A549 treated with Mapracorat at 1 μM for 4 hours (cell line): ENCODE results near the gene VWA5B2. TPM values are rescaled to one million over a fixed set of nuclear protein-coding genes. Genes with fewer than 3 reads are reported as not detected.

Source experiments
- total RNA-seq: library from RNA; stranded (reverse); fragments of 200-300 nt; extraction: Qiagen RNA extraction; gene quantifications from 5 replicates; pipeline ENCODE4 v1.2.3, GENCODE V29; 2022

The VWA5B2 gene
- 0.21 to 0.60 TPM (median 0.34 TPM) in 5 replicates for total RNA-seq

DNA sequence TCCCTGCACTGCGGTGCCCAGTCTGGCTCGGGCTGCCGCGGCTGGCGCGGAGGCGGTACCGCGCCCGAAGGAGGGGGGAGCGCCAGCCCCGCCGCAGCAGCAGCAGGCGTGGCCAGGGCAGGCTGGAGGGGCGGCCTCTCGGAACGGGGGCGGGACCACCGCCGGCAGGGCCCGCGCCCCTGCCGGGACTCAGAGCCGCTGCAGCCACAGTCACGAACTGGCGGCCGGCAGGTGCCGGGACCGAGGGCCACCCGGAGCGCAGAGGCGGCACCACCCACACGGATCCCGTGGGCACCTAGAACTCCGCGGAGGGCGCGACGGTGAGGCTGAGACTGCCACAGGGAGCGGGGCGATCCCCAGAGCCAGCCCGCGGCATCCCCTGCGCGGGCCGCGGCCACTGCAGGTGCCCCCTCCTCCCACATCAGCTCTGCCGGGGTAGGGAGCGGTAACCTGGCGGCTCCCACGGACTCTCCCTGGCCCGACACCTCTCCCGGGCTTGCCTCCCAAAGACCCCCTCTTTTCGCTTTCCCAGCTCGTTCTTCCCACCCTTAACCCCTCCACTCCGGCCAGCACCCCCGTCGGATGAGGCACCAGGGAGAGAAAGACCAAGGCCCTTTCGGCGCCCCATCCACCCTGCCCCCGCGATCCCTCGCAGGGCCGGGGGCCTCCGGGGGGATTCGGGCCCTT, at the start of gene VWA5B2:
Gene VWA5B2, plus strand, starts transcription at position 192 of the 687 bp plus-strand sequence. CDS start 944 bp downstream, outside the sequence.

DNA sequence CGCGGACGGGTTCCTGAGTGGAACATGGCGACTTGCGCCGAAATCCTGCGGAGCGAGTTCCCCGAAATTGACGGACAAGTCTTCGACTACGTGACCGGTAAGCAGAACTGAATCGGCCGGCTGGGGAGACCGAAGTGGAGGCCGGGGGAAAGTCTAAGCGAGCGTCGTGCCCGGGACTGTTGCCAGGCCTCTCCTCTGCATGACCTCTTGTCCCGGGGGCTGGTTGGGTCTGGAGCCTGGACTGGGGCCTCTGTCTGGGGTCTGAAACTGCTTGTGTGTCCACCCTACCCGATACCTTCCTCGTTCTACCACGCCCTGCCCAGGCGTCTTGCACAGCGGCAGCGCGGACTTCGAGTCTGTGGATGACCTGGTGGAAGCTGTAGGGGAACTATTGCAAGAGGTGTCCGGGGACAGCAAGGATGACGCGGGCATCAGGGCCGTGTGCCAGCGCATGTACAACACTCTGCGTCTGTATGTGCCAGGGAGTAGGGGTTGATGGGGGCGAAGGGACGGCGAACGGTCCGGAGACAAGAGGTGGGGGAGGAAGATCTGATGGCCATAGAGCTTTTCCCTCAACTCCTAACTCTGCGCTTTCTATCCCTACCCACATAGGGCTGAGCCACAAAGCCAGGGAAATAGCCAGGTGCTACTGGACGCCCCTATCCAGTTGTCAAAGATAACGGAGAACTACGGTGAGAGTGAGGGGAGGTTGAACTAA, 43.0 kb upstream of the VWA5B2 start, which contains the start of gene ABCF3:
Gene ABCF3, plus strand, starts transcription at position 16 of the 718 bp plus-strand sequence. Its CDS starts 9 bp downstream, at position 25.

DNA sequence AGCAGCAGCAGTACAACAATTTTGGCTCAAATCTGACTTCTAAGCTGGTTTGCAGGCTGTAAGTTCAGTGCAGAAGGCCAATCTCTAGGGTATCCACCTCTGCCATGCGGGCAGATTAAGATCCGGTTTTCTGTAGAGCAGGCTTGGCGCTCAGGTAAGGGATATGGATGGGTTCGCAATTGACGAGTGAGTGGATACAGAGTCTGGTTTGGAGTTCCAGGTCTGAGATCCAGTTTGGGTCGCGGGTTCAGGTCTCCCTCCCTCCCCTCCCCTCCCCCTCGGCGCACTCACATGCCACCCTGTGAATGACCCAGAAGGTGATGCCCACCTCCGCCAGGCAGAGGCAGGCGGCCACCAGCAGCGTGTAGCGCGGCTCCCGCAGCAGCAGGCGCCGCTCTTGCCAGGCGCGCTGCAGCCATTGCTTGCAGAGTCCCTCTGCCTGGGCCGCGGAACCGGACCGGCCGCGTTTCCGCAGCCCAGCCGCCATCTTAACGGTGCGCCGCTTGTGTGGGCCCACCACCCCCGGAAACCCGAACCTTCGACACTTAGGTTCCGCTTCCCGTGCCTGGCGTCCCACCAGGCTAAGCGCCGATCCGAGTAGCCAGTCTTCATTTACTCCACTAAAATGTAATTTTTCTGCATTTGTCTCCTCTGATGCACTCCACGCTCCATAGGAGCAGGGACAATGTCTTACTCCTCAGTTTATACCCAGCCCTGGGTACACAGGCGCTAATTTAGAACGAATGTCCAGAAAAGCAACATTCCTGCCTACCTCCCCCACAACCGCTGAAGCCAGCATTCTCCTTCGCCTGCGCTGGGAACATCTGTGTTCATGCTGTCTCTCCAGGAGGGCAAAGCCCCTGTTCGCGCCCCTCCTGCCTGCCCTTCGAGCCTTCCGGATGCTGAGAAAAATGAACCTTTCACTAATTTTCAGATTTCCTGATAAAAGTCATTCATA, 19.3 kb downstream of the VWA5B2 start, which contains the start of gene ALG3:
Gene ALG3, minus strand, starts transcription at position 509 of the 958 bp plus-strand sequence. Its CDS starts 22 bp downstream, at position 487.

DNA sequence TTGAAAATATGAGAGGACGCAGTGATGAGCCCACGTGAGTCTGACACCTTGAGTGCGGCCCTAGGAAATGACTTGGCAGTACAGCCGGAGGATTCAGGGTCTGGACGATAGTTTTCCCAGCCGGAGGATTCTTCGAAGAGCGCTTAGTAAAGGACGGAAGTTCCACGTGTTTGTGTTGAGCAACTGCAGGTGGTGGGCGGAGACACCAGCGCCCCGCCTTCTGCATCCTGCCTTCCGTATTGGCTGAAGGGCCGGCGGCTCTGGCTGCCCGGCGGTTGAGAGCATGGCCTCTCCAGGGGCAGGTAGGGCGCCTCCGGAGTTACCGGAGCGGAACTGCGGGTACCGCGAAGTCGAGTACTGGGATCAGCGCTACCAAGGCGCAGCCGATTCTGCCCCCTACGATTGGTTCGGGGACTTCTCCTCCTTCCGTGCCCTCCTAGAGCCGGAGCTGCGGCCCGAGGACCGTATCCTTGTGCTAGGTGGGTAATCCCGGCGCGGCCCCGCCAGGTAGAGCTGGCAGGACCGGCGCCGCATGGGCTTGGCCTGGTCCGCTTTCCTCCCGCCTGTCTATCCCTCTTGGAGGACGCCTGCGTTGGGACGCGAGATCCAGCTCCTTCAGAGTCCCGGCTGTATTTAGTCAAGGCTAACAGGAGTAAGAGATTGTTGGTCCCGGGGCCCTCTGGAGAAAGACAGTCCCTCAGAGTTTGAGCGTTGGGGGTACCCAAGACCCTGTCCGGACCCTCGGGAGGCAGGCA, 20.2 kb downstream of the VWA5B2 start, which contains the start of gene EEF1AKMT4:
Gene EEF1AKMT4, plus strand, starts transcription at position 261 of the 755 bp plus-strand sequence. Its CDS starts 23 bp downstream, at position 284.

DNA sequence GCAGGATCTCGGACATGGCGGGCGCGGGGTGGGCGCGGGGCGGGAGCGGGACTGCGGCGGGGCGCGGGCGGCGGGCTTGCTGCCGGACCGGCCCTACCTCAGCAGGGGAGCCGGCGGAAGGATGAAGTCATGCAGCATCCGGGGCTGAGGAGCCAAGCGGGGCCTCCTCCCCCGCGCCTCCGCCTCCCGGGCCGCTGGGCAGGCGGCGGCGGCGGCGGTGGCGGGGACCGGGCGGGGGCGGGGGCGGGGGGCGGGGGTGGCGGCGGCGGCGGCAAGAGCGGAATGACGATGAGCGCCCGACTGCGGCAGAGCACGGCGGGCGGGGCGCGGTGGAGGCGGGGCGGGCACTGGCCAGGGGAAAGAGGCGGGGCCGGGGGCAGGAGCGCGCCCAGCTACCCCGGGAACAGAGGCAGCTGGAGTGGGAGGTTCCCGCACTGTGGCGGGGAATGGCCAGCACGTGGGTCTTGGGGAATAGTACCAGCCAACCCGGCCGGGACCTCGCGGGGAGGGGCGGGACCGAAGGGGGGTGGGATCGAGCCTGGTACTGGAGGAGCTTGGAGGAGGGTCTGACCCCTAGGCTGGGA, 32.0 kb downstream of the VWA5B2 start, which contains the start of gene CAMK2N2:
Gene CAMK2N2, minus strand, starts transcription at position 284 of the 584 bp plus-strand sequence. Its CDS starts 268 bp downstream, at position 16.

DNA sequence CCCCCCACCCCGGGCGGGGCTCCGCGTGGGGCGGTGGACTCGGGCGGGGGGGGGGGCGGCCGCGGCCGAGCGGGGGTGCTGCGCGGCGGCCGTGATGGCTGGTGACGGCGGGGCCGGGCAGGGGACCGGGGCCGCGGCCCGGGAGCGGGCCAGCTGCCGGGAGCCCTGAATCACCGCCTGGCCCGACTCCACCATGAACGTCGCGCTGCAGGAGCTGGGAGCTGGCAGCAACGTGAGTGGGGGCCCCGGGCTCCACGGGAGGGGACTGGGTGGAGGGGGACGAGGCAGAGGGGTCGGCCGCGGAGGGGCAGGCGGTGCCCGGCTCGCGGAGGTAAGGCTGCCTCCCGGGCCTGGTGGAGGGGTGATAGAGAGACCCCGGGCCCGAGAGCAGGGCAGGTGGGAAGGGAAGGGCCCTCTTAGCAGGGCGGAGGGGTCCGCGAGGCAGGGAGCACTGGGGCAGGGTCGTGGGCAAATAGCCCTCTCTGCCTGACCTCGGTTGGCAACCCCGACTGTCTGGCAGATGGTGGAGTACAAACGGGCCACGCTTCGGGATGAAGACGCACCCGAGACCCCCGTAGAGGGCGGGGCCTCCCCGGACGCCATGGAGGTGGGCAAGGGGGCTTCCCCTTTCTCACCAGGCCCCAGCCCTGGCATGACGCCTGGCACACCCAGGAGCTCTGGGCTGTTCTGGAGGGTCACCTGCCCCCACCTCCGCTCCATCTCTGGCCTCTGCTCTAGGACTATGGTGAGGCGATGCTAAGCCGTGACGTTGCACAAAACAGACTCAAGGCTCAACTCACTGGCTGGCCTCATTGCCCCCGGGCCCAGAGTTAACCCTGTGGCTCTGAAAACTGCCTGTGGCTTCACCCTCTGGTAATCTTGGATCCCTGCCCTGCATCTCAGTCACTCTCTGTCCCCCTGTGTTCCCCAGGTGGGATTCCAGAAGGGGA, 46.9 kb downstream of the VWA5B2 start, which contains the start of gene ECE2:
Gene ECE2, plus strand, starts transcription at position 62 of the 950 bp plus-strand sequence. Its CDS starts 132 bp downstream, at position 194.

Other genes starting within 250 kb of the VWA5B2 start
- 12.4 to 17.3 TPM (median 15.4 TPM) in 5 replicates for gene ABCC5, start 211.7 kb upstream of the VWA5B2 start, total RNA-seq
- not detected in 5 replicates for gene HTR3D, start 197.8 kb upstream of the VWA5B2 start, total RNA-seq
- gene HTR3C, start 176.5 kb upstream of the VWA5B2 start, total RNA-seq: not detected in 5 replicates
- not detected in 5 replicates for gene HTR3E, start 132.5 kb upstream of the VWA5B2 start, total RNA-seq
- gene EIF2B5, start 94.2 kb upstream of the VWA5B2 start, total RNA-seq: 25.3 to 30.3 TPM (median 28.3 TPM) in 5 replicates
- gene DVL3, start 74.2 kb upstream of the VWA5B2 start, total RNA-seq: 17.9 to 27.2 TPM (median 23.7 TPM) in 5 replicates
- 296 to 311 TPM (median 303 TPM) in 5 replicates for gene AP2M1, start 54.7 kb upstream of the VWA5B2 start, total RNA-seq
- gene ABCF3, start 43.4 kb upstream of the VWA5B2 start, total RNA-seq: 28.9 to 38.9 TPM (median 34.0 TPM) in 5 replicates
- gene ALG3, start 19.4 kb downstream of the VWA5B2 start, total RNA-seq: 62.0 to 84.4 TPM (median 69.1 TPM) in 5 replicates
- 9.6 to 13.2 TPM (median 11.4 TPM) in 5 replicates for gene EEF1AKMT4, start 20.1 kb downstream of the VWA5B2 start, total RNA-seq
- gene CAMK2N2, start 32.0 kb downstream of the VWA5B2 start, total RNA-seq: 0.86 to 1.9 TPM (median 1.6 TPM) in 5 replicates
- gene ECE2, start 46.4 kb downstream of the VWA5B2 start, total RNA-seq: not detected in 5 replicates
- gene PSMD2, start 69.7 kb downstream of the VWA5B2 start, total RNA-seq: 298 to 372 TPM (median 303 TPM) in 5 replicates
- gene EIF4G1, start 85.0 kb downstream of the VWA5B2 start, total RNA-seq: 249 to 270 TPM (median 261 TPM) in 5 replicates
- 8.8 to 13.9 TPM (median 12.4 TPM) in 5 replicates for gene FAM131A, start 108.0 kb downstream of the VWA5B2 start, total RNA-seq
- gene CLCN2, start 132.0 kb downstream of the VWA5B2 start, total RNA-seq: 4.9 to 6.9 TPM (median 6.5 TPM) in 5 replicates
- gene POLR2H, start 132.1 kb downstream of the VWA5B2 start, total RNA-seq: 69.4 to 81.7 TPM (median 74.8 TPM) in 5 replicates
- gene THPO, start 148.6 kb downstream of the VWA5B2 start, total RNA-seq: 0.08 to 0.16 TPM (median 0.15 TPM) in 3 of 5 replicates, not detected in the others
- gene CHRD, start 150.5 kb downstream of the VWA5B2 start, total RNA-seq: 0.13 to 0.46 TPM (median 0.15 TPM) in 4 of 5 replicates, not detected in the other